HG03135 (cell line): Measurements from ENCODE around the gene CYB5R3.
"Not testable (repeated sequence)": the region's sequence is repeated elsewhere in the genome, so short reads cannot be mapped to it uniquely, and the experiment has no call there.

Experiments used
- ATAC-seq: cut with Tn5 transposase; IDR thresholded peaks from one replicate; pipeline ENCODE4 v1.9.1; 2021; ENCODE audit warnings: mild to moderate bottlenecking, moderate library complexity; ENCODE audit not compliant: unreplicated experiment

CYB5R3 gene

DNA sequence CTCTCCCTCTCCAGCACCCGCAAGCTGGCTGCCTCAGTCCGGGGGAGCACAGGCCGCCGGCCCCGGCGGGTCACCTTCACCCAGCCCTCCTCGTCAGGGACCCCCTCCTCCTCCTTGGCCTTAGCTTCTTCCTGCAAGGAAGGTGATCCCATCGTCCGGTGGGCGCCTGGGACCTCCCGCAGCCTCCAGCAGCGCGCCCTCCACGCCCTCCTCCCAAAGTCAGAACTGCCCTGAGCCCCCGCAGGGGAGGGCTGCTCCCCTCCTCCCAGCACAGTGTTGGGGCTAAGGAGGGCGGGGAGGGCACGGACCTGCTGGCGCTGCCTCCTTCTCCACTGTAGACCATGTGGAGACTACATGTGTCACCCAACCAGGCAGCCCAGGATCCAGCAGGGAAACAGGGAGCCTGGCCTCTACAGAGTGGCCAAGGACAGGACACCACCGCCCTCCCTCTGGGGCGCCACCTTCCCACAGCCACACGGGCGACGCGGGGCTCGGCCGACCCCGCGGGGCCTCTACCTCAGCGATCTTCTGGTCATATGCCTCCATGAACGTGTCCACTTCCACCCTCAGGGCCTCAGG lies 73.1 kb downstream of the CYB5R3 start:
- ATAC-seq, result not testable (repeated sequence)

DNA sequence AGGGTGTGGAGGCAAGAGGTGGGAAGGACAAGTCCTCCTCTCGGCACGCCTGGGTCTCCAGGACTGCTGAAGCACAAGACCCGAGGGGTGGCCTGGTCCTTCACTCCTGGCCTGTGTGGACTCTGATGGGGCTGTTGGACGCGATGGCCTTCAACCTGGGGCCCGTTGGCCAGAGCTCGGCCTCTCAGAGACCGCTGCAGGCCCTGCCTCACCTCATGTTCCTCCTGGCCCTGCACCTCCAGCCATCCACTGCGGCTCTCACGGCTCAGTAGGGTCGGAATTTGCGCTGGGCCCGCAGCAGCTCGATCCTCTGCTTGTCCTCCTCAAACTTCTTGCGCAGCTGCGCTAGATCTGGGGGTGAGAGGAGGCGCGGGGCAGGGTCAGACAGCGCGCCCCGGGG lies 74.7 kb downstream of the CYB5R3 start:
- ATAC-seq, result not testable (repeated sequence)

DNA sequence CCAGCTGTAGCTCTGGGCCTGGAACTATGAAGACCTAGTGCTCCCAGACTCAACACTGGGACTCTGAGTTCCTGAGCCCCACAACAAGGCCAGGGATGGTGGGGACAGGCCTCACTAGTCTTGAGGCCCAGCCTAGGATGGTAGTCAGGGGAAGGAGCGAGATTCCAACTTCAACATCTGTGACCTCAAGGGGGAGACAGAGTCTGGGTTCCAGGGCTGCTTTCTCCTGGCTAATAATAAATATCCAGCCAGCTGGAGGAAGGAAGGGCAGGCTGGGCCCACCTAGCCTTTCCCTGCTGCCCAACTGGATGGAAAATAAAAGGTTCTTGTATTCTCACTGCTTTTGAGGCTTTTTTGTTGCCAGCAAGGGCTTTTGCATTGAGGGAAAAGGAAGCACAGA lies 75.1 kb downstream of the CYB5R3 start:
- not testable (repeated sequence) for ATAC-seq

DNA sequence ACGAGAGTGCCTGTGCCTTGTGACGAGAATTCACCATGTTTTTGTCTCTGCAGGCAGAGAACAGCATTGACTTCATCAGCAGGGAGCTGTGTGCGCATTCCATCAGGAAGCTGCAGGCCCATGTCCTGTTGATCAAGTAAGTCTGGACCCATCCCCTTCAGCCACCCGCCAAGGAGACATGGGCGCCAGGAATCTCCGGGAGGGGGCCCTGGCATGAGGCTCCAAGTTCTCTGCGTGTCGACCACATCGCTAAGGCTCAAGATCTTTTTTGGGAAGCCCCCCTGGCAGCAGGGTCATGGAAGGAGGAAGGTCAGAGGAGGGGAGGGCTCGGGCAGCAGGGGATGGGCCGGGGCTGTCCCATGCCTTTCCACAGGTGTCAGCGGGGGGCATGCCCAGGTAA lies 78.1 kb downstream of the CYB5R3 start:
- not testable (repeated sequence) for ATAC-seq

DNA sequence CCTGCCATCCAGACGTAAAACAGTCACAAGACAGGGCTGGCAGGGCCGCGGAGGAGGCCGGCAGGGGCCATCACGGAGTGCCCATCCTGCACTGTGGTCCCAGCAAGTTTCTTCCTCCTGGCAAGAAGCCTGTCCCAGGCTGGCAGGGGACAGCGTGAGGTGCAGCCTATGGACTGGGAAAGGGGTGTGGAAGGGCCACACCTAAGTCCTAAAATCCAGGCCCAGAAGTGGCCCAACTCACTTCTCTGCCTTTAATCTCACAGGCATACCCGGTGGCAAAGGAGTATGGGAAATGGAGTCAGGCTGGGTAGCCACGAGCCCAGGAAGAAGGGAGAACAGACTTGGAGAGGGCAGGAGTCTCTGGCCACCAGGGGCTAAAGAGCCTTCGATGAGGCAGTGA lies 78.6 kb downstream of the CYB5R3 start:
- not testable (repeated sequence) for ATAC-seq

DNA sequence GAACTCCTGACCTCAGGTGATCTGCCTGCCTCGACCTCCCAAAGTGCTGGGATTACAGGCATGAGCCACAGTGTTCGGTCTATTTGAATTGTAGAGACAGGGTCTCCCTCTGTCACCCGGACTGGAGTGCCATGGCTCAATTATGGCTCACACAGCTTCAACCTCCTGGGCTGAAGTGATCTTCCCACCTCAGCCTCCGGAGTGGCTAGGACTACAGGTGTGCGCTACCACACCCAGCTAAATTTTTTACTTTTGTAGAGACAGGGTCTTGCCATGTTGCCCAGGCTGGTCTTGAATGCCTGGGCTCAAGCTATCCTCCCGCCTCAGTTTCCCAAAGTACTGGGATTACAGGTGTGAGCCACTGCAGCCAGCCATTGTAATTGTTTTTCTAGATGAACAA lies 81.2 kb downstream of the CYB5R3 start:
- not testable (repeated sequence) for ATAC-seq
